Activated effector memory CD4-positive, alpha-beta T cell treated with Interleukin-2 at 50 U/mL for 16 hours (primary cell): ENCODE results near the gene FHIP1A.
"Not testable (repeated sequence)": the region's sequence is repeated elsewhere in the genome, so short reads cannot be mapped to it uniquely, and the experiment has no call there.

Experiments used
- DNase-seq: peaks from one replicate; pipeline ENCODE4 v3.0.0-alpha.2; 2020

FHIP1A gene

GRCh38 chr4:151408630-151409469 is at the start of gene FHIP1A:
Gene FHIP1A (plus strand): TSS chr4:151409176. CDS start chr4:151566260, 157,084 bp downstream.
- peak; percentile 81 for DNase-seq

- DNase-seq, result no peak
These were observed 49.4 kb upstream of the FHIP1A start for GRCh38 chr4:151359576-151359975.

GRCh38 chr4:151361126-151361525 is 47.9 kb upstream of the FHIP1A start:
- no peak for DNase-seq

- DNase-seq, result no peak
These were observed 47.0 kb upstream of the FHIP1A start for GRCh38 chr4:151361966-151362365.

GRCh38 chr4:151362404-151363164 is 46.4 kb upstream of the FHIP1A start:
- peak; percentile 64 for DNase-seq

- no peak for DNase-seq
These were observed 32.4 kb upstream of the FHIP1A start for GRCh38 chr4:151376540-151376939.

GRCh38 chr4:151389311-151389710 is 19.7 kb upstream of the FHIP1A start:
- DNase-seq, result no peak

GRCh38 chr4:151389799-151390198 is 19.2 kb upstream of the FHIP1A start:
- DNase-seq, result not testable (repeated sequence)

GRCh38 chr4:151395873-151396272 is 13.1 kb upstream of the FHIP1A start:
- no peak for DNase-seq

GRCh38 chr4:151400343-151400742 is 8.6 kb upstream of the FHIP1A start:
- DNase-seq, result no peak

GRCh38 chr4:151401739-151402138 is 7.2 kb upstream of the FHIP1A start:
- no peak for DNase-seq

- no peak for DNase-seq
These were observed 6.7 kb upstream of the FHIP1A start for GRCh38 chr4:151402145-151402865.

GRCh38 chr4:151403656-151404055 is 5.3 kb upstream of the FHIP1A start:
- no peak for DNase-seq

GRCh38 chr4:151404802-151405201 is 4.2 kb upstream of the FHIP1A start:
- not testable (repeated sequence) for DNase-seq

GRCh38 chr4:151407018-151407417 is 2.0 kb upstream of the FHIP1A start:
- DNase-seq, result no peak

- DNase-seq, result no peak
These were observed 1.3 kb upstream of the FHIP1A start for GRCh38 chr4:151407466-151408379.

- DNase-seq, result no peak
These were observed 671 bp upstream of the FHIP1A start for GRCh38 chr4:151408380-151408629.

GRCh38 chr4:151409470-151410313 is 716 bp downstream of the FHIP1A start:
- no peak for DNase-seq

GRCh38 chr4:151415978-151416377 is 7.0 kb downstream of the FHIP1A start:
- DNase-seq, result no peak

GRCh38 chr4:151417164-151417571 is 8.2 kb downstream of the FHIP1A start:
- no peak for DNase-seq

- DNase-seq, result no peak
These were observed 8.9 kb downstream of the FHIP1A start for GRCh38 chr4:151417766-151418376.
